ENCODE measurements around the gene DEFB129.
A peak's percentile ranks its signal among the peaks of the same experiment; 100 is the strongest.
"Not testable (repeated sequence)": the region's sequence is repeated elsewhere in the genome, so short reads cannot be mapped to it uniquely, and the experiment has no call there.

Gene DEFB129

GRCh38 chr20:253447-253846 is 26.4 kb downstream of the DEFB129 start:
- not testable (repeated sequence) for DNase-seq (ENCODE audit: low spot score)

- no peak for DNase-seq (ENCODE audit: low spot score)
These were observed 30.4 kb downstream of the DEFB129 start, which contains the start of gene DEFB132 for GRCh38 chr20:257419-257818. Gene DEFB132 (plus strand): TSS chr20:257724. CDS start chr20:257779, 55 bp downstream.

GRCh38 chr20:258269-258858 is 31.3 kb downstream of the DEFB129 start:
- DNase-seq (ENCODE audit: low spot score), result no peak

- DNase-seq (ENCODE audit: low spot score), result no peak
These were observed 31.9 kb downstream of the DEFB129 start for GRCh38 chr20:258963-259362.

- DNase-seq (ENCODE audit: low spot score), result no peak
These were observed 32.9 kb downstream of the DEFB129 start for GRCh38 chr20:259981-260380.

- no peak for DNase-seq (ENCODE audit: low spot score)
These were observed 36.6 kb downstream of the DEFB129 start for GRCh38 chr20:263701-264100.

- peak; percentile 70 for DNase-seq (ENCODE audit: low spot score)
These were observed 39.8 kb downstream of the DEFB129 start for GRCh38 chr20:266596-267562.

- no peak for DNase-seq (ENCODE audit: low spot score)
These were observed 43.5 kb downstream of the DEFB129 start for GRCh38 chr20:270517-270916.

GRCh38 chr20:271069-271468 is 44.0 kb downstream of the DEFB129 start:
- DNase-seq (ENCODE audit: low spot score), result no peak

GRCh38 chr20:271528-271927 is 44.5 kb downstream of the DEFB129 start:
- DNase-seq (ENCODE audit: low spot score), result no peak

- no peak for DNase-seq (ENCODE audit: low spot score)
These were observed 45.7 kb downstream of the DEFB129 start for GRCh38 chr20:272718-273117.

- no peak for DNase-seq (ENCODE audit: low spot score)
These were observed 46.8 kb downstream of the DEFB129 start for GRCh38 chr20:273884-274283.

- DNase-seq (ENCODE audit: low spot score), result no peak
These were observed 48.7 kb downstream of the DEFB129 start for GRCh38 chr20:275791-276190.

GRCh38 chr20:276620-277495 is 49.8 kb downstream of the DEFB129 start:
- DNase-seq (ENCODE audit: low spot score), result no peak

GRCh38 chr20:277496-277781 is 50.4 kb downstream of the DEFB129 start:
- no peak for DNase-seq (ENCODE audit: low spot score)

GRCh38 chr20:278181-278580 is 51.1 kb downstream of the DEFB129 start:
- DNase-seq (ENCODE audit: low spot score), result no peak

- DNase-seq (ENCODE audit: low spot score), result no peak
These were observed 51.8 kb downstream of the DEFB129 start for GRCh38 chr20:278607-279571.

All from globus pallidus (tissue), 1 donor.